HG02885 (cell line): ENCODE results near the gene MSH2.

ENCODE experiments used
- ATAC-seq: cut with Tn5 transposase; IDR thresholded peaks from one replicate; pipeline ENCODE4 v1.9.1; 2021; ENCODE audit warnings: mild to moderate bottlenecking; ENCODE audit not compliant: unreplicated experiment, poor library complexity

Gene MSH2

GRCh38 chr2:47504174-47504810 is 101.3 kb downstream of the MSH2 start:
- ATAC-seq: peak; percentile 21

GRCh38 chr2:47506024-47506423 is 103.1 kb downstream of the MSH2 start:
- ATAC-seq: no peak

DNA sequence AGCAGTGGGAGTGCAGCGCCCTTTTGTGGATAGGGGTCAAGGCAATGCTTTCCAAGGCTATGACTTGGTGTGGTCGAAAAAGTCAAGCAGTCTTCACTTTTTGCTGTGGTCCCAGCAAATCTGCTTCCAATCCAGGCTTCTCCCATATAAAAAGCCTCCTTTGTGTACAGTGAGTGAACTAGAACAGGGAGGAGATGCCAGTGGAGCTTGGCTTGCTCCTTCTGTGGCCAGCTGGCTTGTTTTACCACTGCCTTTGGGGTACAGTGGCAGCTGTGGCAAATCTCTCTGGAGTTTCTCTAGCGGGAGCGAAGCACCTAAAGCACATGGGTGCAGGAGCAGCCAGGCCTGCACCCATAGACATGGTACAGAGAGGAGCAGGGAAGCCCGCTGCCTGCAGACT is 103.5 kb downstream of the MSH2 start:
- ATAC-seq: no peak

GRCh38 chr2:47508080-47508479 is 105.1 kb downstream of the MSH2 start:
- no peak for ATAC-seq

- ATAC-seq: no peak
These were observed 105.7 kb downstream of the MSH2 start for GRCh38 chr2:47508641-47509040.

GRCh38 chr2:47509250-47509649 is 106.3 kb downstream of the MSH2 start:
- no peak for ATAC-seq

- no peak for ATAC-seq
These were observed 106.9 kb downstream of the MSH2 start for GRCh38 chr2:47509821-47510385.

GRCh38 chr2:47510745-47511144 is 107.8 kb downstream of the MSH2 start:
- ATAC-seq: no peak

- ATAC-seq: no peak
These were observed 109.7 kb downstream of the MSH2 start for GRCh38 chr2:47512581-47513083.

- no peak for ATAC-seq
These were observed 111.1 kb downstream of the MSH2 start for GRCh38 chr2:47513981-47514520.

DNA sequence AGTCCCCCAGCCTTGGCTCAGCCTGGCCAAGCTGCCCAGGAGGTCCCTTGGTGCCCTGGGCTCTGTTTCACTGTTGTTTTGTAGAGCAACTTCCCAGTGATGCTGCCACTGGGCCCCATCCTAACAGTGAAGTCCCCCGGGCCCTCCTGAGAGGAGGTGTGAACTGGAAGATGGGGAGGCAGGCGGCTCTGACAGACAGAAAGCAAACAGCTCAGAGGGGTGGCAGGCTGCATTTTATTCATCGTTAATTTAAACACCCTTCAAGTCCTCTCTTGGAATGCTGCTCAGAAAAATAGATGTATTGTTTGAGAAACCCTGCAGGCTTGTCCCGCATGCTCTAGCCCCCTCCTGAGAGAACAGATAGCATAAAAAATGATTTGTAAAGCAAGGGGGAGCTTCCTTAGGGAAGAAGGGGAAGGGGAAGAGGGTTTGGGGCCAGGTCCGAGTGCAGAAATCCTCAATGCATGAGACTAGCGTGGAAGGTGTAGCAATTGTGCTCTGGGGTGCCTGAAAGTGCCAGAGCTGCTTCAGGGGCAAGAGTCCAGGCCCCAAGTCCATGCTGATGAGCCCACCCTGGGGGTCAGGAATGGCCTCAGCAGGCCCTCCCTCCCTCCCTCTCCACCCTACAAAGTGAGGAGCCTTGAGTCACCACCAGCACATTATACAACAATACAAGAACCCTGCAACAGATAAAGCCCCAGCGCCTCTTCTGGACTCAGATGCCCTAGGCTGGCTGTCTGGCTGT is 113.6 kb downstream of the MSH2 start:
- ATAC-seq: no peak

GRCh38 chr2:47518497-47519146 is 115.7 kb downstream of the MSH2 start:
- ATAC-seq: no peak

DNA sequence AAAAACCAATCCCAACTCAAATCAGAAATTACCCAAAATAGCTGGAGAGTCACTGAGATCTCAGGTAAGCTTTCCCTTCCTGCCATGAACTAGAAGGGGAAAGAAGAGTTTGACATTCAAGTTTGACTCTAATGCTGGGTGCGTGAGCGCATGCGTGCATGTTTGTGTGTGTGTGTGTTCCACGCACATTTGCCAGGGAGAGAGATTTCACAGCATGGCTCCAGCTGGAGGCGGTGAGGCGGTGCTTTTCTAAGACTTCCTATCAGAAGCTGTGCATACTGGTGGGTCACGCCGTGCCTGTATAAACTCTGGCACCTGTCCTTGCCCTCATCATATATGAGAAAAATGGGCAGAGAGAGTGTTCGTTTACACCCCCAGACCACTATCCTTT is 116.2 kb downstream of the MSH2 start:
- ATAC-seq: no peak

- ATAC-seq: no peak
These were observed 116.8 kb downstream of the MSH2 start for GRCh38 chr2:47519604-47520301.

GRCh38 chr2:47520302-47520630 is 117.3 kb downstream of the MSH2 start:
- no peak for ATAC-seq

GRCh38 chr2:47520825-47521665 is 118.1 kb downstream of the MSH2 start:
- ATAC-seq: peak; percentile 81

- ATAC-seq: no peak
These were observed 118.8 kb downstream of the MSH2 start for GRCh38 chr2:47521666-47522285.

- ATAC-seq: no peak
These were observed 122.2 kb downstream of the MSH2 start for GRCh38 chr2:47525167-47525566.

DNA sequence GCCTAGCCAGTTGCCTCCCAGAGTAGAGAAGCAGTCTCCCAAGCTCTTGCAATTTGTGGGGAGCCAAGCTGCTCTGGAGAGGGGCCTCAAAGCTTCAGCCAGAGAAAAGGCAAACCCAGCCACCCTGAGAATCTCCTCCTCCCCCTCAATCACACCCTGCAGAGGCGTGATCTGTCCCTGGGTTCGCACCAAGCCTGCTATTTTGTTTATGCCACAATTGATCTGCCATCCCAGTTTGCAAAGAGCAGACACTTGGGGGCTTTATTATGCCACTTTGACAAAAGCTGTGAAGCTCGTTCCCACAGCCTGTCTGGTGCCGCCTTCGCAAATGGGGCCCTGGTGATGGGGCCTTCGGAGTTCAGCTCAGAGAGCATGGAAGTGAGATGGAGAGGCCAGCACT is 125.5 kb downstream of the MSH2 start:
- ATAC-seq: no peak
